ENCODE data around the gene ZNF222.
A peak's percentile ranks its signal among the peaks of the same experiment; 100 is the strongest.

Gene ZNF222

GRCh38 chr19:44025217-44025936 is at the start of gene ZNF222:
Gene ZNF222, plus strand, starts transcription at chr19:44025379. Its CDS starts 58 bp downstream, at chr19:44025437.
- peak; percentile 91 for DNase-seq (ENCODE audit: low spot score)

- DNase-seq (ENCODE audit: low spot score), result no peak
These were observed 48.4 kb upstream of the ZNF222 start for GRCh38 chr19:43976732-43977131.

- no peak for DNase-seq (ENCODE audit: low spot score)
These were observed 41.7 kb upstream of the ZNF222 start for GRCh38 chr19:43983544-43983911.

- DNase-seq (ENCODE audit: low spot score), result peak; percentile 95
These were observed 41.1 kb upstream of the ZNF222 start, which contains the start of gene ZNF155 for GRCh38 chr19:43983912-43984686. Gene ZNF155, plus strand, starts transcription at chr19:43984188. Its CDS starts 4,356 bp downstream, at chr19:43988544.

GRCh38 chr19:43984687-43985000 is 40.5 kb upstream of the ZNF222 start:
- peak; percentile 40 for DNase-seq (ENCODE audit: low spot score)

GRCh38 chr19:43997631-43998290 is 27.4 kb upstream of the ZNF222 start:
- no peak for DNase-seq (ENCODE audit: low spot score)

- DNase-seq (ENCODE audit: low spot score), result peak; percentile 19
These were observed 23.0 kb upstream of the ZNF222 start for GRCh38 chr19:44002212-44002565.

GRCh38 chr19:44002566-44003460 is 22.4 kb upstream of the ZNF222 start, which contains the start of gene ZNF230:
Gene ZNF230, plus strand, starts transcription at chr19:44002957. Its CDS starts 4,122 bp downstream, at chr19:44007079.
- DNase-seq (ENCODE audit: low spot score), result peak; percentile 94

- peak; percentile 23 for DNase-seq (ENCODE audit: low spot score)
These were observed 21.6 kb upstream of the ZNF222 start for GRCh38 chr19:44003461-44004009.

- peak; percentile 5 for DNase-seq (ENCODE audit: low spot score)
These were observed 19.2 kb upstream of the ZNF222 start for GRCh38 chr19:44005973-44006372.

- no peak for DNase-seq (ENCODE audit: low spot score)
These were observed 17.7 kb upstream of the ZNF222 start for GRCh38 chr19:44007473-44007872.

GRCh38 chr19:44010468-44010867 is 14.7 kb upstream of the ZNF222 start:
- no peak for DNase-seq (ENCODE audit: low spot score)

- DNase-seq (ENCODE audit: low spot score), result no peak
These were observed 5.7 kb upstream of the ZNF222 start for GRCh38 chr19:44019498-44019897.

- no peak for DNase-seq (ENCODE audit: low spot score)
These were observed 4.0 kb upstream of the ZNF222 start for GRCh38 chr19:44021221-44021620.

GRCh38 chr19:44024900-44025216 is 321 bp upstream of the ZNF222 start:
- DNase-seq (ENCODE audit: low spot score), result peak; percentile 2

- DNase-seq (ENCODE audit: low spot score), result no peak
These were observed 1.4 kb downstream of the ZNF222 start for GRCh38 chr19:44026622-44027021.

GRCh38 chr19:44032001-44032610 is 6.9 kb downstream of the ZNF222 start:
- DNase-seq (ENCODE audit: low spot score), result no peak

- no peak for DNase-seq (ENCODE audit: low spot score)
These were observed 17.0 kb downstream of the ZNF222 start for GRCh38 chr19:44042147-44042546.

GRCh38 chr19:44050740-44051649 is 25.8 kb downstream of the ZNF222 start:
- DNase-seq (ENCODE audit: low spot score), result no peak

Measured in GM03348 (cell line).